ENCODE data around the gene SLC6A15. TPM values are rescaled to one million over a fixed set of nuclear protein-coding genes. Genes with fewer than 3 reads are reported as not detected.

SLC6A15 gene
- total RNA-seq, 1 donor from 2014 or later: not detected

- TF ChIP-seq CTCF (IDR thresholded peaks at IDR 0.05): no peak
- no peaks in the 10 kb centered on the region for H3K27me3 Mint-ChIP-seq
- peaks cover 4% of the 10 kb centered on the region for H3K9me3 Mint-ChIP-seq
- ATAC-seq (ENCODE audit: low read depth): no peak
- no peaks in the 10 kb centered on the region for H3K4me1 Mint-ChIP-seq
- DNase-seq: no peak
- no peaks in the 10 kb centered on the region for H3K36me3 Mint-ChIP-seq (ENCODE audit: low read depth)
- ChIA-PET POLR2A (no interaction called here), CTCF (no interaction called here)
- intact Hi-C loops (cut with micrococcal nuclease): no loop called here
- H3K27ac Mint-ChIP-seq: no peak overlapping the region
- H3K4me3 Mint-ChIP-seq: no peak overlapping the region
Observed at GRCh38 chr12:84946753-84947152, 34.2 kb upstream of the SLC6A15 start.

GRCh38 chr12:84937415-84937814, 24.8 kb upstream of the SLC6A15 start:
- no peaks in the 10 kb centered on the region for H3K36me3 Mint-ChIP-seq (ENCODE audit: low read depth)
- no peak overlapping the region for H3K4me3 Mint-ChIP-seq
- H3K27me3 Mint-ChIP-seq: no peaks in the 10 kb centered on the region
- no peaks in the 10 kb centered on the region for H3K4me1 Mint-ChIP-seq
- ChIA-PET POLR2A (no interaction called here), CTCF (no interaction called here)
- DNase-seq: no peak
- no peak overlapping the region for H3K27ac Mint-ChIP-seq
- H3K9me3 Mint-ChIP-seq: peaks cover 3% of the 10 kb centered on the region
- ATAC-seq (ENCODE audit: low read depth): no peak
- intact Hi-C loops (cut with micrococcal nuclease): no loop called here
- TF ChIP-seq CTCF (IDR thresholded peaks at IDR 0.05): no peak

- no peak overlapping the region for H3K27ac Mint-ChIP-seq
- H3K4me1 Mint-ChIP-seq: no peaks in the 10 kb centered on the region
- ATAC-seq (ENCODE audit: low read depth) (no peak), DNase-seq (no peak)
- intact Hi-C loops (cut with micrococcal nuclease): no loop called here
- ChIA-PET POLR2A (no interaction called here), CTCF (no interaction called here)
- H3K27me3 Mint-ChIP-seq: no peaks in the 10 kb centered on the region
- no peaks in the 10 kb centered on the region for H3K36me3 Mint-ChIP-seq (ENCODE audit: low read depth)
- no peak for TF ChIP-seq CTCF (IDR thresholded peaks at IDR 0.05)
- H3K4me3 Mint-ChIP-seq: no peak overlapping the region
- no peaks in the 10 kb centered on the region for H3K9me3 Mint-ChIP-seq
Observed at GRCh38 chr12:84929501-84929900, 16.9 kb upstream of the SLC6A15 start.

- Mint-ChIP-seq H3K27ac (no peak overlapping the region), H3K4me3 (no peak overlapping the region), H3K36me3 (ENCODE audit: low read depth) (no peaks in the 10 kb centered on the region), H3K9me3 (no peaks in the 10 kb centered on the region), H3K27me3 (no peaks in the 10 kb centered on the region), H3K4me1 (no peaks in the 10 kb centered on the region)
- POLR2A ChIA-PET: no interaction called here
- no peak for ATAC-seq (ENCODE audit: low read depth)
- intact Hi-C loops (cut with micrococcal nuclease): no loop called here
- no peak for DNase-seq
- CTCF ChIA-PET: no interaction called here
- TF ChIP-seq CTCF (IDR thresholded peaks at IDR 0.05): no peak
Observed at GRCh38 chr12:84924981-84925380, 12.4 kb upstream of the SLC6A15 start.

- ChIA-PET POLR2A (no interaction called here), CTCF (no interaction called here)
- intact Hi-C loops (cut with micrococcal nuclease): no loop called here
- ATAC-seq (ENCODE audit: low read depth): no peak
- no peaks in the 10 kb centered on the region for H3K36me3 Mint-ChIP-seq (ENCODE audit: low read depth)
- H3K9me3 Mint-ChIP-seq: no peaks in the 10 kb centered on the region
- H3K27me3 Mint-ChIP-seq: no peaks in the 10 kb centered on the region
- no peaks in the 10 kb centered on the region for H3K4me1 Mint-ChIP-seq
- no peak overlapping the region for H3K4me3 Mint-ChIP-seq
- DNase-seq: no peak
- no peak for TF ChIP-seq CTCF (IDR thresholded peaks at IDR 0.05)
- no peak overlapping the region for H3K27ac Mint-ChIP-seq
Observed at GRCh38 chr12:84922693-84923092, 10.1 kb upstream of the SLC6A15 start.

Measured in activated B cell treated with CpG ODN at 0.5 μM for 24 hours (primary cell).